Amniotic stem cell (primary cell): ENCODE results near the gene CMSS1.

ENCODE experiments used
- DNase-seq: peaks from one replicate; lab custom pipeline; 2025; lab: John Stamatoyannopoulos, UW

Gene CMSS1

DNA sequence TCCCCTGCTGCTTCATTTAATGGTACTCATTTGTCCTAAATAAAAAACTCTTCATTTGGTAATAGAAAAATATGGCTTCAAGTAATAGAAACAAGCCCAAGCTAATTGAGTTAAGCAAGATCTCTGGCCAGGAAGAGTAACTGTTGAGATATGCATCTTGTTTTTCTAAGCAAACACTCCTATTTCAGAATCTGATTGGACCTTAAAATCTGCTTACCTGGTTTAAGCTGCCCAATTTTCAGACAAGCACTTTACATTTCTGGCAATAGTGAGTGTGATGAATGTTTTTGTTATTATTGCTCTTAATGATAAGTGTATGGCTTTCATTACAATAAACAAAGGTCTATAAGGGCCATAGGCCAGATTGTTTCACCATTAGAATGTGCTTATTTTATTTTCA lies 86.2 kb downstream of the CMSS1 start:
- no peak for DNase-seq

DNA sequence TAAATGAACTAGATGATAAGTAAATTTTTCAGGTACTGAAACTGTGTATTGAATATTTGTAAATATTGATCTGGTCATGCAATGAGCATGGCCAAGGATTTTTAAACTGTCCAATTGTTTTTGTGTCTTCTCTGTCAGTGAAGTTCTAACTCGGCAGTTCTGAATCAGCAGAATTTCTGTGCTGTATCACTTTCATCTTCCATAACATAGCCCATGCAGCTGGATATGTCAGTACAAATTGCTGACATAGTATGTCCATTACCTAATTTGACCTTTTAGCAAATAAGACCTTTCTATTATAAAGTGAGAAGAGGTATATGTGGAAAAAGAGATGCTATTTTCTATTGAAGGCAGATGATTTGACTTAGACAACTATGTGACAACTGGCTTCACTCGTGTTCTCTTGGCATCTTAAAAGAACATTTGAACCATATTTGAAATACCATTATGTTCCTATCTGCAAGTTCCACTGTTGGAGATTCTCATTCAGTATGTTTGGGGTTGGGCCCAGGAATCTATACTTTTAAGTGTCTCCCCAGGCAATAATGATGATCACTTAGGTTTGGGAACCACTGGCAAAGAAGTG lies 90.4 kb downstream of the CMSS1 start:
- no peak for DNase-seq

DNA sequence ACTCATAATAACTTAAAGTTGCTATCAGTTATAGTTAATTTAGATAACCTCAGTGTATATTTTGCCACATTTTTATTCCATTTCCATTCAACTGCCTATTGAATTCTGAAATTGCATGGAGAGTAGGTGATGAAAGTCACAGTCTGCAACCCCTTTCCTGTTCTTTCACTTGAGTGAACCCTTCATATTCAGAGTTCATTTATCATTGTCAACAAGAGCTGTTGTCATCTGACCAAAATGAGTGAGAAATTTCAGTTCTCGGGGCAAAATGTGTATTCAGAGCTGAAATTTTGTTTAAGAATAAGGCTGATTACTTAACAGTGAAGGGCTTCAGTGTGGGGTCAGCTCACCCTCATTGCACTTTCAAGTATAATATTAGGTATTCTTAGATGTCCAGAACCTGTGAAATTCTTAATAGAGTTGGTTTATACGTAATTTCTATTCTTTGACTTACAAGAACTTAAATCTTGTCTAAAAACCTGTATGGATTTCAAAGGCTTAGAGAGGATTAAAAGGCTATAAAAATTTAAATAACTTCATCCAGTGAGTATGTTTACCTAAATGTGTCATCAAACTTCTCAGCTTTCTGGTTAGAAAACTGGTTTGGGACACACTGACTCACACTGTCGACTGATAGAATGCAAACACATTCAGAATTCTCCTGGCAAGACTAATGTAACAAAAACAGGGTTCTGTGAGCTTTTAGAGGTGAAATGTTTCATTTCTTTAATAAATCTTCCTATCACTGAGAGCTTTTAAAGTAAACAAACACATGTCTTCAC lies 92.2 kb downstream of the CMSS1 start:
- no peak for DNase-seq

DNA sequence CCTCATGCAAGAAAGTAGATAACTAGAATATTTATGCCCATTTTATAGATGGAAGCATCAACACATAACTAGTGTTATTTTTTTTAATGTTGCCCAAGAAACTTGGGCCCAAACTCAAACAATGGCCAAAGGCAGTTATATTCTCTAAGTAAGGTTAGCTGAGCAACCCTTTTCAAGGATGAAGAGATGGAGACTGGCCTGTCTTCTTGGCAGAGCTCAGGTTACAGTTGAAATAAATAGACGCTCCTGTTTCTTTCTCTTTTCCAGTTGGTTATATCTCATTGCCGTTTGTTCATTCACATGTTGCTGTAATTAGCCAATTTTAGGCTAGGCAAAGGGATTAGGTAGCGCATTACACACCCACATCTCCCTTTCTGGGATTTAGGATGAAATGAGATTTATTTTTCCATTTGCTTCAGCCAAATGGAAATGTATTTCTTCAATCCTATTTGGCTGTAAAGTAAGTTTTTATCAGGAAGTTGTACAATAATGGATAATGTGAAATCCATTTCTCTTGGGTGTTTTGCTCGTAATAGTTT lies 93.2 kb downstream of the CMSS1 start:
- no peak for DNase-seq

DNA sequence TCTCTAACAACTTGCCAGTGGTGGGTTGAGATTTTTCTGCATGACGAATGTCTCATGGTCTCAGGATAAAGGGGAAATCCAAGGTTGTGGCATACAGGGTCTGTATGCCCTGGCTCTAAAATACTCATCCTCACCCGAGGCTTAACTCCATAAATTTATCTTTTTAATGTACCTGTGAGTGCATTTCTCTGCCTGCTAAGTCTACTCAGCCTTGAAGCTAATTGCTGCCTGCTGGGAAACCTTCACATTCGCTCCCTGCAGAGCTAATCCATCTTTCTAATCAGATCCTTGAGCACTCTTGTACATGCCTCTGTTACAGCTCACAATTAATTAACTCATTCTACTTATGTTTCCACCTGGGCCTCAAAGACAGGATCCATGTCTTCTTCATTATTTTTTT lies 93.8 kb downstream of the CMSS1 start:
- DNase-seq = no peak

DNA sequence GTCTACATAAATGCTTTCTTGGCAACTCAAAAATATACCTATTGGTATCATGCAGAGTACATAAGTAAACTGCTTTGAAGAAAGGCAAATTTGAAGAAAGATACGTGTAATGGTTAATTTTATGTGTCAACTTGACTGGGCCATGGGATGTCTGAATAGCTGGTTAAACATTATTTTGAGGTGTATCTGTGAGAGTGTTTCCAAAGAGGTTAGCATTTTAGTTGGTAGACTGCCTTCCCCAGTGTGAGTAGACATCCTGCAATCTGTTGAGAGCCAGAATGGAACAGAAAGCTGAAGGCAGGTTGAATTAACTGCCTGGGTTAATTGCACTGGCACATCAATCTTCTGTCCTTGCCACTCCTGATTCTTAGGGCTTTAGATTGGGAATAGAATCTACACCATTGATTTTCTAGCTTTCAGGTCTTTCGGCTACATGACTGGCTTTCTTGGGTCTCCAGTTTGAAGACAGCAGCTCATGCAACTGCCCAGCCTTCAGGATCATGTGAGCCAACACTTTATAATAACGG lies 98.3 kb downstream of the CMSS1 start:
- no peak for DNase-seq

DNA sequence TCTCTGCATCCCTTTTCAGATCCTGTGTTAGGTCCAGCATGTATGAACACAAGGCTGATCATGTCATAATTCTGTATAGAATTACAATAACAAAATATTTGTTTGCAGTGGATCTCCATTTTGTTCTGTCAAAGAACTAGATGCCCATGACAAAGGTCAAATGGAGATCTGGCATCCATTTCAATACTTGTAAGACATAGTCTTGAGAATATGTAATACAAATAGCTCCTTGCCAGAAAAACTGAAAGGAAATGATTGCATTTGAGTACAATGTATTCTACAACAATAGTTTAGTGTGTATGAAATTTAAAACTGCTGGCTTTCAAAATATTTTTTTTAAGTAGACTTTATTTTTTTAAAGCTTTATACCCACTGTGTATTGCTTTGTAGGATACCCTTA lies 101.1 kb downstream of the CMSS1 start:
- DNase-seq = no peak

DNA sequence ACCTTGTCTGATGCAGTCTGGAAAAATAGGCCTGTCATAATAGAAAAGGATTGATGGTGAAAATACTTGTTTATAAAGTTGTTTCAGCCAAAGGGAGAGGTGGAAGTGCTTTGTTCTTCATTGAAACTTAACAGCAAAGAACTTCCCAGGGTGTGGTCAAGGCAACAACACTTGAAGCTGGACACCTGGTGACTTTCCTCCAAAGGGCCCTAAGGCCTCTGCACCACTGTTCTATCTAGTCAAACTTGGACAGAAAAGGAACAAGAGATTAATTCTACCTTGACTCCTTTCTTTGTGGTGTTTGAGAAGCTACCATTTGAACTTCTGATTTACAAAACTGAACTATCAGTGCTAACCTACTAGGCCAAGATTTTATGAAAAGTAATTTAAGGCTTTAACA lies 102.0 kb downstream of the CMSS1 start:
- DNase-seq = no peak

DNA sequence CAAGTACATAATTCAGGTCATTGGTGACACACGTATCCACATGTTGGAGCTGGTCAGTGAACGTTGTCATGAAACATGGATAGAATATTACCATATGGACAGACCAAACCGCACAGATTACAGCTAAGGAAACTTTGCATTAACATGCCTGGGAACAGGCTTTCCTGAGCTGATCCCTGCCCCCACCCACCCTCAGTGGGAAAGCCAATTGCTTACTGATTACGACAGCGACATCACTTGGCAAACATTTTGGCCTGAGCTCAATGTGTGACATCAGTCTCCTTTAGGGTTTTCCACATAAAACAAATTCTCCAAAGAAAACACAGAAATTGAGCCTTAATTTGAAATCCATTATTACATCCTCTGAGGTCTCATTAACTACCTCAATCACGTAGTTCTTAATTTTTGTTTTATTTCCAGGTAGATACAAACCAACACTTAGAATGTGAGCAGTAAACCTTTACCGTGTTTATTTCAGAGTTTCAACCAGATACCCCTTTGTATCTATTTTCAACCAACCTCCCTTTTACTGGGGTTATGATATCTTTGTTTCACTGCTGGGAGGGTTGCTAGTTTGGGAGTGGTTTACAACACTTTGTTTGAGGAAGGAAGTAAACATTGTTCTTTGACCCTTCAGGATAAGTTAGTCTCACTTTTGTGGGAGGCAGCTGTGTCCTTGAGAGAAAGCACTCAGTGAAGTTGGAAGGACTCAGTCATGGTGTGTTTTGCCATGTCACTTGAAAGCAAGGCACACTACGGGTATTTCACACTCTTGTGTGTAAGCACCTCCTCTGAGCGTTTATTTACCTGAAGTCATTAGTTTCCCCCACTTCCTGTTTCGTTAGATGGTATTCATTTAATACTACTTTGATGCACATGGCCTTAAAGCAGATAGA lies 103.1 kb downstream of the CMSS1 start:
- DNase-seq = no peak

DNA sequence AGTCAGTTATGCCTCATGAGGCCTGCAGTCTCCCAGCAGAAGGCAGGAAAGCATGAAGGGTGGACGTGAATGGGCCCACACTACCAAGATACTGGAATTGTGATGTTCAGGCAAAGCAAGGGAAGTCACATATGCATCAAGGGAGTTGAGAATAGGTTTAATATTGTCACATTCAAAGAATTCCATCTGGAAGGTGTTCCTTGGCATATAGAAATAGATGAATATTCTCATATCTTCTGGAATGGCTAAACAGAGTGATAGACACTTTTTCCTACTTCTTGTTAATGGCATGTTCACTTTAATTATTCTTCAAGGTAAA lies 103.7 kb downstream of the CMSS1 start:
- no peak for DNase-seq

DNA sequence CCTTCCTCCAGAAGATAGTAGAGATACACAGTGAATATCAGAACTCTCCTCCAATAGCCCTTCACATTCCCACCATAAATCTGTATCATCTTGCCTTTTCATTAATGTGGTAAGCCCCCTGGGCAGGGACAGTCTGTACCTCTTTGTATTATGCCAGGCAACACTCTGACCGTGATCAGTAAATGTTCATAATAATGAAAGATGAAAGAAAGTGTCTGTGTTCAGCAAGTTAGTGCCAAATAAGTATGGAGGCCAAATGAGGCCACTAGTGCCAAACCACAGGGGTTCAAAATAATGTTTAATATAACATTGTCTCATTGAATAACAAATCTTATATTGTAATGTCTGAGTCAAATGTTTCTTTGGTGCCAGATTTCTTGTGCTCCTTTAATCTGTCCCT lies 104.3 kb downstream of the CMSS1 start:
- no peak for DNase-seq

DNA sequence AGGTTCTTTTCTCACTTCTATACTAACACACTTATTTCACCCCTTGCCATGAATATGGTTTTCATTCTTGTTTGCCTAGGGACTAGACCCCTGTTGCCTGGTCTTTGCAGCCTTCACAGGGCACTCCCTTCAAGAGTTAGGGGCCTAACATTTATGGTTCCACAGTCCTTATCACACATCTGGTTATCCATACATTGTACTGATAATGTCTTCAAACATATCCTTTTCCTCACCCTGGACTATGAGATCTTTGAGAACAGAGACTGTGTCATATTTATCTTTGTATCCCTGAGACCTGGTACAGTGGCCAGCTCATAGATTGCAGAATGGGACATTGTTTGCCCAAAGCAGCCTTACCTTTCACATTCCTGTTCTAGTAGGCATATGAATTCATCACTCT lies 106.2 kb downstream of the CMSS1 start:
- DNase-seq = no peak

DNA sequence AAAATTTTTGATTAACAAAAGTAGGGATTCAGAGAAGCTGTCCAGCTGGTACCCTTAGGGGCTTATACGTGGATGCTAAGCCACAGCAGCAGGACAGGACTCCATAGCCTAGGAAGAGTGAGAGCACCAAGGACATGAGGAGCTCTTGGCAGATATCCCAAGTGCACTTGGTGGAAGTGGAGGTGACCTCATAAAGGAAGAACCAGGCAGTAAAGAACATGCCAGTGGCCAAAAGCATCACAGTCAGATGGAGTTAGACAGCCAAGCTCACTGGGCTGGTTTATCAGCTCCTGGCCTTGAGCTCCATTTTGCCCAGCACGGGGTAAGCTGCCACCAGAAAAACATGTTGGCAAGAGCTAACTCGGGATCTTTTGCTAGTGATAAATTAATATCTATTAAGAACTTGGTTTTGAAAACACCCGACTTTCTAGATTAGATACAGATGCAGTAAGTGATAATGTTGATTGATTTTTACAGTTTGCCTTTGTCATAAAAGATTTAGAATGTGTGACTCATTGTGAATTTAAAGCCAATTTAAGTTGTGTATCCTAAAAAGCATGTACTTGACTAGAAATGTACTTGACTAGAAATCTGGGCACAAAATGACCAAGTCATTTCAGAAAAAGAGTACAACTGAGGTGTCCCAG lies 108.0 kb downstream of the CMSS1 start:
- no peak for DNase-seq

DNA sequence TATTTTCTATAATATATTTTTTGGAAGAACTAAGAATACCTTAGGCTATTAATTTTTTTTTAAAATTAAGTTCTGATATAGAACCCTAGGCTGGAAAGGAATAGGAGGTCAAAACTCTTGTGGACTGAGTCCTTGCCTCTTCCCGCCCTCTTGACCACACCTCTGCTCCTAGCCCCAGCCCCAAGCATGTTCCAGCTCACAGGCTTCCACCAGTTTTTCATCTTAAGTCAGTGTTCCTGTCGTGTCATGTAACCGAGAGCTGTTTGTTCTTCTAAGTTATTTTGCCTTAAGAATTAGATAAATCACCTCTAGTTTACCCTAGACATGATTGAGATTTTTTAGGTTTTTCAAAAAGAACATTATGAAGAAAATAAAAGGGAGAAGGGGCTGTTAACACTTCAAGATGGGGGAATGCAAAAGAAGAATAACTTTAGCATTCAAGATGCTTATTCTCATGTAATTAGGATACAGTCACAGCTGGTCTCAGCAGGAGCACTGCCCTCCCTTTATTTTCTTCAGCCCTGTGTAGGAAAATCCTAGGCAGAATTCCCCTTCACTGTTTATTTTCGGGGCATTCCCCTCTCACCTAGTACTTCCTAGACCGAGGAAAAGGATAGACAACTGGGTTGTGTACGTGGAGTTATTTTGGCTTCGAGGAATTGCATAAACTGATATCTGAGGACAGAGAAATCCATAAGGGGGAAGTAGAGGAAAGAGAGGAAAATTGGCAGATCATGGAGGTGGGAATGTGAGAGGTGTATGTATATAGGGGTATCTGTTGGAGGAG lies 110.2 kb downstream of the CMSS1 start:
- DNase-seq = no peak

DNA sequence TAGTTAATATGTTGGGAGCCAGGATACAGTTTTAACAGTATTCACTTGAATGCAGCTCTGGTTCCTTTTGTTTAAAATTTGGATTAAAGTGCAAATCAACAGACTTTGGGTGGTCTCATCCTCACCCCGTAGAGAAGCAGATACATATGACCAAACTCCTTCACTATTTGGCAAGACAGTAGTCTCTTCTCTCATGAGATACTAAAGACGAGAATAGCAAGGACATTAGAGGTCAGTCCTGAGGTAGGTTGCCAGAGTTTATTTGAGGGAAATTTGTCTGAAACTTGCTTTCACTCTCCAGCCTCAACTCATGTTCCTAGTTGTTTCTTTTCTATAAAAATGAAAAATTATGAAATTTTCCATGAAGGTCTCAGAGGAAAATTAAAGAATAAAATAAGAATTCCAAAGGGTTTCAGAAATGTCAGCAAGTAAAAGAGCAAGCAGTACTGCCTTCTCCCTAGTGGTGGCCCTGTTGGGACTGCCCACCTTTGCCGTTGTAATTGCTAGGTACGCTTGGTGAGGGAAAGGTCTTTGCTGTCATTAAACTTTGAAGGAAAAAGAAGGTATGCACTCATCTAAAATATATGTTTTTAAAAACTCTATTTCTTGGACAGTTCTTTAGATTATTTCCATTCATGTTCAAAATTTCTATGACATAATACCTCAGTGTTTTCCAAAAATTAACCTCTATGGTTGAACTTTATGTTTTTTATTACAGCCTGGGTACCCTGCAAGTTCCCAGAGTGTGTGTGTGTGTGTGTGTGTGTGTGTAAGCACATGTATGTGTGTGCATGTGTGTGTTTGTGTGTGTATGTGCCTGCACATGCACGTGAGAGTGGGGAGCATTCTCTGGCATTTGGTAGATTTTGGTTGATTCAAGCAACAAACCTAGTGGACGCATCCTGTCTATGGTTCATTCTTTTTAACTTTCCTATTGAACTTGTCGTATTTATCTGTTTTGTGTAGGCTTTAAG lies 111.4 kb downstream of the CMSS1 start:
- DNase-seq = no peak

DNA sequence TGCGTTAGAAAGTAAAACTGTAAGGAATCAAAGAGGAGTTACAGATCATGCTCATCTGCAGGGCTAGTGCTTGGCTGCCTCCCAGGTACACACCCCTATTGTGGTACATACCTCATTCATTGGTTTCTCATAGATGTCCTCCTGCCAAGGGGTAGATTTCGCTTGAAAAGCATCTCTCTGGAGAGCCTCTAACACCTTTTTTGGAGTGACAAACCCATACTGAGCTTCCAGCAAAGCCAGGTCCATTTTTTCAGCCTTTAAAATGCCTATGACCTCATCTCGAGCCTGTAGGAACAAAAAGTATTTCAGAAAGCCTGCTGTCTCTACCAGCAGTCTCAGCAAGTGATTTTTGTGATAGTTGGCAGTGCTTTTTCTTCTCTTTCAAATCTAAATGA lies 112.1 kb downstream of the CMSS1 start:
- DNase-seq = no peak

DNA sequence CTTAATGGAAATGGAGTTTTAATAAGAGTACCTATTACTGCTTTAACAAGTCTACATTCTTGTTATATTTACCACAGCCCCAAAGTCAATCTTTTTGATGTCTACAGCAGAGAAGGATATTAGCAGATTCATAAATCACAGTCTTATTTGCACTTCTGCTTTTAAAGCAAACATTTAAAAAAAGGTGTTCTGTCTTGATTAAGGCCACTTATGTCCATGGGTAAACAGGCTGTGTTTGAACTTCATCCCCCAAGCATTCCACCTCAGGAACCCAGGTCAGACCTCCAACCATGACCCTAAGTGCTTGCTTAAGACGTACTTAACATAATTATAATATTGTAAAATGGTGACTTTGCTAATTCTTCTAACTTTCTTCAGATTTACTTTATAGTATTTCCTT lies 113.4 kb downstream of the CMSS1 start:
- DNase-seq = no peak

DNA sequence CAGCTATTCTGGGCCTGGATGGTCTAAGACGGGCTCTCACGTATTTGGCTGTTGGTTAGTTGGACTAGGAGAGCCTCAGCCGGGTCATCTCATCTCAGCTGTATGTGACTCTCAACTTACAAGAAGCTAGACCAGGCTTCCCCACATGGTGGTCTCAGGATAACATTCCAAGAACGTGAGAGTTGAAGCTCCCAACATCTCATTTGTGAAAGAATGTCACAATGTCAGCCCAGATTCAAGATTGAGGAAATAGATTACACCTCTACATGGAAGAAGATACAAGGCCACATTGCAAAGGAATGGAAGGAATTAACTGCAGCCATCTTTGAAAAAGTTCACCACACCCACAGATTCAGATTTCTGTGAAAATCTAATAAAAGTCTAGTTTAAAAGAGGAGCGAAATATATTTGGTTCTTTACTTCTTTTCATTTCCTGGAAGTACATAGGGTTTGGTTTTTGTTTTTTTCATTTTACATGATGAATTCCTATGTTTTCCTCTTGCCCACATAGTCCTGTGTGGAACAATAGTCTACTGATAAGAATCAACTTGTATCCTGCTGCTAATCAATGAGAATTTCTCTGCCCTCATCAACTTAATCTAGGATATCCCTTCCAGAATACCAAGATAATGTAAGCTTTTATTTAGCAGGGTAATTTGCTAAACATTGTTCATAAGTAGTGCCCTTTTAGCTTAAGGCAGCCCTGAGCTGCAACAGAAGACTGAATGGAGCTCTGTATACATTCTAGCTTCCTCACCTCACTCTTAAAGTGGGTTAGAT lies 116.5 kb downstream of the CMSS1 start:
- no peak for DNase-seq
